ENCODE measurements around the gene UBASH3A. TPM values are rescaled to one million over a fixed set of nuclear protein-coding genes. Genes with fewer than 3 reads are reported as not detected.

Gene UBASH3A
- total RNA-seq = 10 to 100 TPM; 38.9 to 41.1 TPM

DNA sequence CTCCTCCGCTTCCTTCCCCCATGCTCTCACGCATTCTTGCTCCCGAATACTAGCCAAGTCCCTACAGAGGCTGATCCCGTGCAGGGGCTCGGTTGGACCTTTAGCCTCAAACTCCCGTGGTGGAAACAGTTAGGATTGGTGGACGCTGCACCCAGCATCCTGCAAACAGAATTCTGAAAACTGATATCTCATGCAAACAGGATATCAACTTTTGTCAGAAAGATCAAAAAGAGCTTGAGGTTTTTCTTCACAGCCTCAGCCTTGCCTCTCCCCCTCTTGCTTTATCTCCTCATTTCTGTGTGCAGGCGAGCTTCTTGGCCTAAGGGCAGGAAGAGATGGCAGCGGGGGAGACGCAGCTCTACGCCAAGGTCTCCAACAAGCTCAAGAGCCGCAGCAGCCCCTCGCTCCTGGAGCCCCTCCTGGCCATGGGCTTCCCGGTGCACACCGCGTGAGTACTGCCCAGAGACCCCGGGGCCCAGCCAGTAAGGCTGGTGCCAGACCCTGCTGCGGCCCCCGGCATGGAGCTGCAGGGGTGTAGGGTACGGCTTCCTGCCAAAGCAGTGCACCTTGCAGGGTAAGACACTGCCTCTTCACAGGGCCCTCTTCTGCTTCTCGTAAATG lies at the start of gene UBASH3A:
TSS of gene UBASH3A (plus strand) at position 292 of the 621 bp plus-strand sequence. CDS start at position 336, 44 bp downstream.
- peaks cover 69% of the 10 kb centered on the region for H3K36me3 Mint-ChIP-seq
- H3K27ac Mint-ChIP-seq = peak within 1 kb of the TSS; percentile 96
- H3K4me1 Mint-ChIP-seq = peaks cover 51% of the 10 kb centered on the region
- H3K4me3 Mint-ChIP-seq = peak within 1 kb of the TSS; percentile 92
- H3K27me3 Mint-ChIP-seq = no peaks in the 10 kb centered on the region
- peak; percentile 46 for DNase-seq
- peaks cover 7% of the 10 kb centered on the region for H3K9me3 Mint-ChIP-seq

- no peak overlapping the region for H3K4me3 Mint-ChIP-seq
- H3K27me3 Mint-ChIP-seq = no peaks in the 10 kb centered on the region
- DNase-seq = no peak
- H3K27ac Mint-ChIP-seq = no peak overlapping the region
- peaks cover 3% of the 10 kb centered on the region for H3K36me3 Mint-ChIP-seq
- peaks cover 15% of the 10 kb centered on the region for H3K9me3 Mint-ChIP-seq
- no peaks in the 10 kb centered on the region for H3K4me1 Mint-ChIP-seq
Observed at GRCh38 chr21:42356046-42356445, 47.7 kb upstream of the UBASH3A start.

DNA sequence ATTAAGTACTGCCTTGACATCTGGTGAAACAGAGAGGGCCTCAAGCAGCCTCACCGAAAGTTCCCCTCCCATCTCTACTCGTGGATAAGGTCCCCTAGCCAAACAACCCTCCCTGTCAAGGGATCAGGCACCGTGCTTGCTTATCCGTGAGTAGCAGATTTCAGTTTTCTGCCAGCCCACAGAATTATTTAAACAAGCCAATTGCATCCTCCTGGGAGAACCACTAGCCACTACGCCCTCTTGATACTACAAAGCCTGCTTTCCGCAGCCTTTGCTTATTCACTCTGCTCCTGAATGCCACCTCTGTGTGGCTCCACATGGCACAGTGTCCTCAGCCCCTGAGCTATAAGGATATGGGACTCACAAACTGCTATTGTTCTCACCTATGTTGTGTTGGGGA lies 47.1 kb upstream of the UBASH3A start:
- Mint-ChIP-seq H3K27me3 (no peaks in the 10 kb centered on the region), H3K27ac (no peak overlapping the region), H3K36me3 (peaks cover 3% of the 10 kb centered on the region), H3K4me3 (no peak overlapping the region), H3K4me1 (no peaks in the 10 kb centered on the region), H3K9me3 (peaks cover 15% of the 10 kb centered on the region)
- no peak for DNase-seq

- Mint-ChIP-seq H3K36me3 (peaks cover 3% of the 10 kb centered on the region), H3K9me3 (peaks cover 15% of the 10 kb centered on the region), H3K27me3 (no peaks in the 10 kb centered on the region), H3K27ac (no peak overlapping the region), H3K4me3 (no peak overlapping the region), H3K4me1 (peaks cover 4% of the 10 kb centered on the region)
- no peak for DNase-seq
Observed at GRCh38 chr21:42357307-42357706, 46.4 kb upstream of the UBASH3A start.

DNA sequence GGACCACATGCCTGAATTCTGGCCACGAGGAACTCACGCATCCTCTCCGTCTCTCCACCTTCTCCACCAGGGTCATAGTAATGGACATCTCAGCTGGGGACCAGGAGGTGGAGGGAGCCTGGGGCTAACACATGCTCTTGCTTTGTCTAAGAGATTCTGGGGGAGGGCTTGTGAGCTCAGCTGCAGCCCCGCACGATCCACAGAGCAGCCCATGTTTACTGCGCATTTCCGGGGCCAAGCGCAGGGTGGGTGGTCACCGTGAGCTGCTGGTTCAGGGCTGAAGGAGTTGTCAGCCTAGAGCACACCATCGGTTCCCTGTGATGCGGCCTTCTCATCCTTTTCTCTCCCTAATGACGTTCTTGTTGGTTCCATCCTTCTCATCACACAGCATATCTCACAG lies 45.4 kb upstream of the UBASH3A start:
- Mint-ChIP-seq H3K27ac (no peak overlapping the region), H3K9me3 (peaks cover 15% of the 10 kb centered on the region), H3K36me3 (peaks cover 3% of the 10 kb centered on the region), H3K4me3 (no peak overlapping the region), H3K27me3 (no peaks in the 10 kb centered on the region), H3K4me1 (peaks cover 9% of the 10 kb centered on the region)
- no peak for DNase-seq

- Mint-ChIP-seq H3K36me3 (peaks cover 3% of the 10 kb centered on the region), H3K27ac (no peak overlapping the region), H3K27me3 (no peaks in the 10 kb centered on the region), H3K4me1 (peaks cover 12% of the 10 kb centered on the region), H3K4me3 (no peak overlapping the region), H3K9me3 (peaks cover 15% of the 10 kb centered on the region)
- DNase-seq = no peak
Observed at GRCh38 chr21:42358937-42359336, 44.8 kb upstream of the UBASH3A start.

- Mint-ChIP-seq H3K27me3 (no peaks in the 10 kb centered on the region), H3K9me3 (peaks cover 8% of the 10 kb centered on the region), H3K4me3 (no peak overlapping the region), H3K4me1 (peaks cover 13% of the 10 kb centered on the region), H3K36me3 (no peaks in the 10 kb centered on the region), H3K27ac (no peak overlapping the region)
- peak; percentile 36 for DNase-seq
Observed at GRCh38 chr21:42360317-42360716, 43.4 kb upstream of the UBASH3A start.

- Mint-ChIP-seq H3K36me3 (no peaks in the 10 kb centered on the region), H3K4me3 (no peak overlapping the region), H3K9me3 (peaks cover 3% of the 10 kb centered on the region), H3K27me3 (no peaks in the 10 kb centered on the region), H3K27ac (no peak overlapping the region), H3K4me1 (peaks cover 13% of the 10 kb centered on the region)
- DNase-seq = no peak
Observed at GRCh38 chr21:42361286-42361685, 42.4 kb upstream of the UBASH3A start.

DNA sequence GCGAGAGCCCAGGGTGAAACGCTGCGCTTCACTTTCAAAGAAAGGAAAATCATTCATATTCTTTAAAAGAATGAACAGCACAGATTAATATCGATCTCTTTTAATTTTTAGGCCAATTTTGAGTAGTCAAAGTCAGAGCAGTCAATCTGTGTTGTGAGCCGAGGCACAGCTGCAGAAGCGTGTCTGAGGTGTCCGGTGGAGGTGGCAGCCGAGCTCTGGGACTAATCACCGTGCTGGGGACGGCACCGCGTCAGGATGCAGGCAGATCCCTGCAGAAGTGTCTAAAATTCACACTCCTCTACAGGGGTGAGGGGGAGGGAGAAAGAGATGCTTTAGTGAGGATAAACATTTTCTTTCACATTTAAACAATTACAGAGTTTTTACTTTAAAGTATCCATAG lies 41.5 kb upstream of the UBASH3A start:
- no peak for DNase-seq
- H3K36me3 Mint-ChIP-seq = no peaks in the 10 kb centered on the region
- no peaks in the 10 kb centered on the region for H3K27me3 Mint-ChIP-seq
- H3K4me3 Mint-ChIP-seq = no peak overlapping the region
- no peak overlapping the region for H3K27ac Mint-ChIP-seq
- peaks cover 13% of the 10 kb centered on the region for H3K4me1 Mint-ChIP-seq
- H3K9me3 Mint-ChIP-seq = peaks cover 3% of the 10 kb centered on the region

DNA sequence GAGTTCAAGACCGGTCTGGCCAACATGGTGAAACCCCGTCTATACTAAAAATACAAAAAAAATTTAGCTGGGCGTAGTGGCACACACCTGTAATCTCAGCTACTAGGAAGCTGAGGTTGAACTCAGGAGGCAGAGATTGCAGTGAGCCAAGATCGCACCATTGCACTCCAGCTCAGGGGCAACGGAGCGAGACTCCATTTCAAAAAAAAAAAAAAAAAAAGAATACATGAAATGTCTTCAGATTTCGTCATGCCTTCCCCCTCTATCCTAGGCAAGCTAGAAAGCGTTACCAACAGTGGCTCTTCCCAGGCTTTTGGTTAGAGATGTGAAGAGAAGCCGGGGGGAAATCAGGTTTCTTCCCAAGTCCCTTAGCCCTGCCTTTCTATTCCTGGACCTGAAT lies 41.0 kb upstream of the UBASH3A start:
- H3K9me3 Mint-ChIP-seq = peaks cover 2% of the 10 kb centered on the region
- H3K4me1 Mint-ChIP-seq = peaks cover 13% of the 10 kb centered on the region
- H3K36me3 Mint-ChIP-seq = no peaks in the 10 kb centered on the region
- no peaks in the 10 kb centered on the region for H3K27me3 Mint-ChIP-seq
- DNase-seq = no peak
- H3K27ac Mint-ChIP-seq = no peak overlapping the region
- no peak overlapping the region for H3K4me3 Mint-ChIP-seq

- H3K27me3 Mint-ChIP-seq = no peaks in the 10 kb centered on the region
- peaks cover 2% of the 10 kb centered on the region for H3K9me3 Mint-ChIP-seq
- H3K4me1 Mint-ChIP-seq = peaks cover 15% of the 10 kb centered on the region
- no peak overlapping the region for H3K27ac Mint-ChIP-seq
- no peak for DNase-seq
- H3K36me3 Mint-ChIP-seq = no peaks in the 10 kb centered on the region
- no peak overlapping the region for H3K4me3 Mint-ChIP-seq
Observed at GRCh38 chr21:42363312-42363711, 40.4 kb upstream of the UBASH3A start.

- no peaks in the 10 kb centered on the region for H3K27me3 Mint-ChIP-seq
- peaks cover 2% of the 10 kb centered on the region for H3K9me3 Mint-ChIP-seq
- H3K4me3 Mint-ChIP-seq = no peak overlapping the region
- DNase-seq = no peak
- peaks cover 4% of the 10 kb centered on the region for H3K36me3 Mint-ChIP-seq
- H3K27ac Mint-ChIP-seq = no peak overlapping the region
- peaks cover 15% of the 10 kb centered on the region for H3K4me1 Mint-ChIP-seq
Observed at GRCh38 chr21:42364304-42364865, 39.3 kb upstream of the UBASH3A start.

- Mint-ChIP-seq H3K9me3 (no peaks in the 10 kb centered on the region), H3K4me3 (no peak overlapping the region), H3K27me3 (no peaks in the 10 kb centered on the region), H3K4me1 (peaks cover 15% of the 10 kb centered on the region), H3K27ac (no peak overlapping the region), H3K36me3 (peaks cover 5% of the 10 kb centered on the region)
- no peak for DNase-seq
Observed at GRCh38 chr21:42365770-42366169, 37.9 kb upstream of the UBASH3A start.

- DNase-seq = no peak
- Mint-ChIP-seq H3K27me3 (no peaks in the 10 kb centered on the region), H3K36me3 (peaks cover 10% of the 10 kb centered on the region), H3K4me1 (peaks cover 15% of the 10 kb centered on the region), H3K4me3 (no peak within 1 kb of the TSS), H3K27ac (no peak within 1 kb of the TSS), H3K9me3 (no peaks in the 10 kb centered on the region)
Observed at GRCh38 chr21:42366292-42367010, 37.3 kb upstream of the UBASH3A start, which contains the start of gene TFF1. TSS of gene TFF1 (minus strand) at chr21:42366535. CDS start at chr21:42366495, 40 bp downstream.

- Mint-ChIP-seq H3K27ac (peak overlapping the region; percentile 71), H3K4me1 (peaks cover 12% of the 10 kb centered on the region), H3K9me3 (no peaks in the 10 kb centered on the region), H3K4me3 (no peak overlapping the region), H3K36me3 (peaks cover 20% of the 10 kb centered on the region), H3K27me3 (no peaks in the 10 kb centered on the region)
- DNase-seq = no peak
Observed at GRCh38 chr21:42367367-42368165, 36.1 kb upstream of the UBASH3A start.
